HG02981 (cell line): ENCODE data around the gene PLSCR4.

ENCODE experiments used
- ATAC-seq: cut with Tn5 transposase; IDR thresholded peaks from one replicate; pipeline ENCODE4 v1.9.1; 2021; ENCODE audit warnings: mild to moderate bottlenecking, moderate library complexity; ENCODE audit not compliant: unreplicated experiment

PLSCR4 gene

GRCh38 chr3:146163584-146163983 is 87.3 kb downstream of the PLSCR4 start:
- ATAC-seq, result no peak

GRCh38 chr3:146162561-146162960 is 88.3 kb downstream of the PLSCR4 start:
- ATAC-seq, result no peak

- no peak for ATAC-seq
Observed at GRCh38 chr3:146161663-146162002, 89.3 kb downstream of the PLSCR4 start.

GRCh38 chr3:146160964-146161662 is 89.8 kb downstream of the PLSCR4 start, which contains the start of gene PLOD2:
Gene PLOD2, minus strand, starts transcription at chr3:146161184. Its CDS starts 195 bp downstream, at chr3:146160989.
- peak; percentile 61 for ATAC-seq

DNA sequence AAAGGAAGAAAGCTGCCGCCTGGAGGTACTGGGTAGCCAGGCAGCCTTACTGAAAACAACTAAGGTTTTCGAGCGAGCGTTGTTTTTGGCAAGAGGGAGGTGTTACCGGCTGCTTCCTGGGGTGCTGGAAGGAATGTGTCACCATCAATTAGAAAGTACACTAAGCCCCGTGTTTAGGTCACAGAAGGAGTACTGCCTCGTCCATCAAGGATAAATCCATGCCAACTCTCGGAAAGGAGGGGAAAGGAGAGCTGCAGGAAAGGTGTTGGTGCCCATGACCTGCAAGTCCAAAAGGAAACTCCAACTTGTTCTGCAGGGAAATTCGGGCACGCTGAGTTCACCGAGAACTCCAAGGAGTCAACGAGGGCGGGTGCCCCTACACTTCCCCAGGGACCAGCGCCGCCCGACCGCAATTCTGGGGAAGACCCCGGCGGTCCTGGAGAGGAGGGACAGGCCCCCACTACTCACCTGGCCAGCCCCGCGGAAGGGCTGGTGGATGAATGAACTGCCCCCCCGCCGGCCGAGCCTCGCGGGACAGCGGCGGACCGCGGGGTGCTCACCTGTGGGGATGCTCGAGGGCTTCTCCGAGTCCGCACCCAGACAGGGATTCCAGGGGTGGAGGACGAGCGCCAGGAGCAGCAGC is 90.5 kb downstream of the PLSCR4 start:
- ATAC-seq, result peak; percentile 17

- ATAC-seq, result no peak
Observed at GRCh38 chr3:146159616-146160320, 91.1 kb downstream of the PLSCR4 start.

DNA sequence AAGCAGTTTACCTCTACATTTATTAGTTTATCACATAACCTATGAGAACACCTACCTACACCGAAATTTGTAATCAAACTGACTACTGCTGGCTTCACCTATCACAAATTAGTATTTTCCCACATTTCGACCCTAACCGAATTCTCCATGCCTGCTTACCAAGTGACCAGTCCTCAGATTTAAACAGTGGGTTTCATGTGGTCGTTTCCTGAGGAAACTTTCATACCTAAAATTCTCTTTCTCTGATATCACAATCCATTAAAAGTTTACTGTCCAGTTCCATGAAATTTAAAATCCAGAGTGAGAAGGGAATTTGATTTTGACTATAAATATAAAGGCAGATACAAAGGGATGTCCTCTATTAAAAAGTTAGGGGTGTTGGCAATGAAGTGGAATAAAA is 91.9 kb downstream of the PLSCR4 start:
- no peak for ATAC-seq

GRCh38 chr3:146157325-146158060 is 93.4 kb downstream of the PLSCR4 start:
- ATAC-seq, result no peak

- no peak for ATAC-seq
Observed at GRCh38 chr3:146156666-146157314, 94.1 kb downstream of the PLSCR4 start.

GRCh38 chr3:146156095-146156494 is 94.8 kb downstream of the PLSCR4 start:
- ATAC-seq, result no peak

DNA sequence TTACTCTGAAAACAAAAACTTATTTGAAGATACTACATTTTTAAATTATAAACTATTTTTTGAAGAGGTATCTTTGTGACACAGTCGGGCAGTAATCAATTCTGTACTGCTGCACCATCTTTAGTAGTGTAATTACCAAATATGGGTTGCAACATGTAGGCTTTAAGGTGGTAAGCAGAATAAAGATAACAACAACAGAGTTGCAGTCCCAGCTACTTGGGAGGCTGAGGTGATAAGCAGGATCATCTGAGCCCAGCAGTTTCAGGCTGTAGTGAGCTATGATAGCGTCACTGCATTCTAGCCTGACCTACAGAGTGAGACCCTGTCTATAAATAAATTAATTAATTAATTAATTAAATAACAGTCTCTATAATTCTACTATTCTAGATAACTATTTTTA is 95.9 kb downstream of the PLSCR4 start:
- ATAC-seq, result no peak

DNA sequence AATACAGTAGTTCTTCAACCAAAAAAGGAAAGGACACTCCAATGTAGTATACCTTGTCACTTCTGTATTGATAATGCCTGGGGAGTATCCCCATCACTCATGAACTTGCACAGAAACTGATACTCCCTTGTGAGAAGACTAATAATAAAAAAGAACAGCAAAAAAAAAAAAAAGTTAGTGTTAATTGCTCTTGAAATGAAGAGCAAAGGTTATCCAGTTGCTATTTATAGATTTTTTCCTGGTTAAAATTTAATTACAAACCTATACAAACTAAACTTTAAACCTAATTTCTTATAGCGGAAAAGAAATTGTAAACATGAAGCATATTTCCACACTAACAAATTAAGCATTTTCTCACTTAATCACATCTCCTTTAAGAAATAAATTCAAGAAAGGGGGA is 96.6 kb downstream of the PLSCR4 start:
- ATAC-seq, result no peak

DNA sequence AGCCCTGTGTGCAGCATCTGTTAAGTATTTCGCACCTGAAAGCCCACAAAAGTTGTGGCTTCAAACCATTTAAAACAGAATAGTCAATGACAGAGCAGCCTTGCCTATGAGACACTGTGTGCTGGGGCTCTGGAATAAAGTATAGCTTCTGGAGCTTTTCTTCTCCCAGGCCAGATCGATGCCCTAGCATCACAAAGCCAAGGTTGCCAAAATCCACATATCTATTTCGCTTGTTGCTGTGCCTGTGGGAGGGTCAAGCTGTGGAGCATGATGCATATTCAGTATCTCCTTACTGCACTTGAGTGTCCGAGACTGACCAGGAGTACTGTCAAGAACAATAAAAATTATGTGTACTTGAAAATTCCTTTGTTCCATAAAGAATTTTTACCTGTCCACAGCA is 97.5 kb downstream of the PLSCR4 start:
- ATAC-seq, result no peak

DNA sequence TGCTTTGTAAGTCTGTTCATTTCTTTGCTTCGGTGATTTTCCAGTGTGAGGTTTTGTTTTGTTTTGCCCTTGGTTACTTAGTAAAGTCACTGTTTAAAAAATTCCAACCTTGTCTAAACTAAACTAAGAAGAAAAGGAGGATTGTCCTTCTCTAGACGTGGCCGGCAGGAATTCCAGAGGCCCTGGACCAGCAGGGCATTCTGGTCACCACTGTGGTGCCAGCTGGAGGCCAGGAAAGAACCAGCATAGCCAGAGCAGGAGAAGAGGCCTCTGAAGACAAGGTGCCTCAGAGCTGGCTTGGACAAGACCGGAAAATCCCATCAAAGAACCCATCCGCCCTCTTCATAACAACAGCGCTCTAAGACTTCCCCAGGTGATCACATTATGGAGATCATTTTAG is 98.1 kb downstream of the PLSCR4 start:
- ATAC-seq, result no peak

GRCh38 chr3:146148468-146148931 is 102.4 kb downstream of the PLSCR4 start:
- no peak for ATAC-seq

GRCh38 chr3:146145642-146146041 is 105.3 kb downstream of the PLSCR4 start:
- no peak for ATAC-seq

DNA sequence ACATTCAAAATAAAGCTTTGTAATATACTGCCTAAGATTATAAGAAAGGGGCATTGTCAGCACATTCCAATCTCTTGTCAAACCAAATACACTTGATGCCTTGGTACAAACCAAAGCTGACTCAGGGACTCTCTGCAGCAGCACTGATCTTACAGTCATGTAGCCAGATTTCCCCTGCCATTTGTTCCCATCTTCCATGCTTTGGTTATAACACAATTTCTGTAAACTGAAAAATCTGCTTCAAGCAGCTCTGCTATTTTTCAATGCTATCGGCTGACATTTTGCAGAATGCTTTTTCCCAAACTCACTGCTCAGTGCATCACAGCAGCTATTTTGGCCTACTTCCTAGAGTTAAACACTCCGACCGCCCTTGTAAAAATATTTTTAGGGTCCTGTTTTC is 108.1 kb downstream of the PLSCR4 start:
- no peak for ATAC-seq
